SH-SY5Y (cell line): ENCODE measurements around the gene BZW1.

Experiments used
- GATA2 ChIP-seq: IDR thresholded peaks from 2 replicates; pipeline ENCODE4 v1.6.1; 2011; ENCODE audit warnings: mild to moderate bottlenecking, low read depth, low read length
- GATA3 ChIP-seq: IDR thresholded peaks from 2 replicates; pipeline ENCODE4 v1.6.1; 2011; ENCODE audit warnings: low read depth, mild to moderate bottlenecking, low read length, moderate library complexity

DNA sequence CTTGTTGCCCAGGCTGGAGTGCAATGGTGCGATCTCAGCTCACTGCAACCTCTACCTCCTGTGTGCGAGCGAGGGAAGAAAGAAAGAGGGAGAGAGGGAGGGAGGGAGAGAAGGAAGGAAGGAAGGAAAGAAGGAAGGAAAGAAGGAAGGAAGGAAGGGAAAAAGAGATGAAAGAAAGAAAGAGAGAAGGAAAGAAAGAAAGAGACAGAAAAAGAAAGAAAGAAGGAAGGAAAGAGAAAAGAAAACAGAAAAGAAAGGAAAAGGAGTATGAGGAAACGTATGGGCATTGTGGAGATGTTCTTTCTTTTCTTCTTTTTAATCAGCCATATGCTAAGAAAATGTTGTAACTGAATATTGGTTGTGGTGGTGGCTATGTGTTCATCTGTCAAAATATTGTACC, 36.2 kb downstream of the BZW1 start:
- no peak for TF ChIP-seq GATA2
- TF ChIP-seq GATA3 = no peak
